IMR-90 (cell line): ENCODE measurements around the gene INHBC. TPM values are rescaled to one million over a fixed set of nuclear protein-coding genes. Genes with fewer than 3 reads are reported as not detected.

ENCODE experiments used
- ATAC-seq: fragments of 200-7000 bp; cut with Tn5 transposase; 2 replicates; pipeline ENCODE4 v1.9.1; 2020; ENCODE audit warnings: low read depth, mild to moderate bottlenecking, moderate library complexity
- BruUV-seq: library from RNA; stranded (reverse); fragments of 400-500 nt; replicated peaks from 2 replicates; lab custom pipeline; 2021; lab: Mats Ljungman, UMichigan
- CTCF ChIA-PET: fragments of 300-600 bp; formaldehyde crosslinking; extraction: SDS; loops from one replicate; lab custom pipeline; 2021; ENCODE audit warnings: antibody characterized with exemption; lab: Yijun Ruan, JAX
- POLR2A ChIA-PET: fragments of 300-600 bp; sonication (Branson Sonifier 250); formaldehyde crosslinking; loops from one replicate; lab custom pipeline; 2022; ENCODE audit warnings: antibody characterized with exemption; ENCODE audit not compliant: unreplicated experiment; lab: Charles Lee
- DNase-seq: peaks from one replicate; pipeline ENCODE4 v3.0.0; 2013
- H2AFZ ChIP-seq: replicated peaks from 2 replicates; pipeline ENCODE3; 2013; ENCODE audit warnings: low read length, mild to moderate bottlenecking; ENCODE audit not compliant: poor library complexity
- H2AK5ac ChIP-seq: 2 replicates; pipeline ENCODE4 v1.6.1; 2013; ENCODE audit warnings: low read depth, low read length, inconsistent platforms
- H2AK9ac ChIP-seq: replicated peaks from 2 replicates; pipeline ENCODE3; 2013; ENCODE audit warnings: mild to moderate bottlenecking, low read depth, low read length, moderate library complexity; ENCODE audit not compliant: poor library complexity
- H2BK120ac ChIP-seq: 2 replicates; pipeline ENCODE4 v1.6.1; 2013; ENCODE audit warnings: low read depth, low read length, inconsistent platforms
- H2BK15ac ChIP-seq: 3 replicates; pipeline ENCODE4 v1.6.1; 2013; ENCODE audit warnings: low read depth, low read length, inconsistent platforms
- H2BK20ac ChIP-seq: 2 replicates; pipeline ENCODE4 v1.6.1; 2013; ENCODE audit warnings: low read depth, mild to moderate bottlenecking, inconsistent platforms, low read length, moderate library complexity
- H2BK5ac ChIP-seq: 2 replicates; pipeline ENCODE4 v1.6.1; 2013; ENCODE audit warnings: mild to moderate bottlenecking, low read depth, low read length, inconsistent platforms; ENCODE audit not compliant: poor library complexity, severe bottlenecking
- H3K14ac ChIP-seq: replicated peaks from 2 replicates; pipeline ENCODE4 v1.6.1; 2013; ENCODE audit warnings: low read depth, low read length, inconsistent platforms
- H3K18ac ChIP-seq: 2 replicates; pipeline ENCODE4 v1.6.1; 2013; ENCODE audit warnings: low read depth, low read length, control low read depth
- H3K23ac ChIP-seq: 2 replicates; pipeline ENCODE4 v1.6.1; 2013; ENCODE audit warnings: low read depth, low read length, inconsistent platforms
- H3K27ac ChIP-seq: 2 replicates; pipeline ENCODE4 v1.5.1; 2013; ENCODE audit warnings: mild to moderate bottlenecking, control low read depth, low read length; ENCODE audit not compliant: insufficient read depth
- H3K27me3 ChIP-seq: 2 replicates; pipeline ENCODE4 v1.6.1; 2013; ENCODE audit warnings: low read length; ENCODE audit not compliant: control insufficient read depth, insufficient read depth
- H3K36me3 ChIP-seq: 2 replicates; pipeline ENCODE4 v1.6.1; 2013; ENCODE audit warnings: low read length, mixed read lengths; ENCODE audit not compliant: control insufficient read depth, insufficient read depth
- H3K4ac ChIP-seq: 2 replicates; pipeline ENCODE4 v1.6.1; 2013; ENCODE audit warnings: low read depth, low read length, inconsistent platforms
- H3K4me1 ChIP-seq: 2 replicates; pipeline ENCODE4 v1.6.1; 2013; ENCODE audit warnings: low read length, mixed read lengths; ENCODE audit not compliant: control insufficient read depth, insufficient read depth
- H3K4me2 ChIP-seq: 2 replicates; pipeline ENCODE4 v1.6.1; 2013; ENCODE audit warnings: low read depth, mild to moderate bottlenecking, control low read depth, low read length, moderate library complexity
- H3K4me3 ChIP-seq: 2 replicates; pipeline ENCODE4 v1.5.1; 2013; ENCODE audit warnings: low read depth, mild to moderate bottlenecking, control low read depth, low read length, moderate library complexity; ENCODE audit not compliant: insufficient read depth
- H3K56ac ChIP-seq: 2 replicates; pipeline ENCODE4 v1.6.1; 2013; ENCODE audit warnings: low read length, inconsistent platforms; ENCODE audit not compliant: insufficient read depth; ENCODE audit errors: extremely low read depth
- H3K79me1 ChIP-seq, 2 experiments: 2 replicates each; pipeline ENCODE4 v1.6.1; 2013; ENCODE audit warnings: low read length in 2 of 2, inconsistent platforms in 1 of 2, low read depth in 1 of 2
- H3K9ac ChIP-seq: 2 replicates; pipeline ENCODE4 v1.6.1; 2013; ENCODE audit warnings: low read depth, low read length, control low read depth
- H3K9me1 ChIP-seq: 2 replicates; pipeline ENCODE4 v1.6.1; 2013; ENCODE audit warnings: low read length, inconsistent platforms; ENCODE audit not compliant: insufficient read depth
- H3K9me3 ChIP-seq: 2 replicates; pipeline ENCODE4 v1.6.1; 2013; ENCODE audit warnings: low read length; ENCODE audit not compliant: control insufficient read depth, insufficient read depth
- H4K20me1 ChIP-seq: 2 replicates; pipeline ENCODE4 v1.6.1; 2013; ENCODE audit warnings: low read length, inconsistent platforms; ENCODE audit not compliant: insufficient read depth
- H4K5ac ChIP-seq: 2 replicates; pipeline ENCODE4 v1.6.1; 2013; ENCODE audit warnings: mild to moderate bottlenecking, low read depth, low read length, control low read depth
- H4K8ac ChIP-seq, 2 experiments: 2 replicates each; pipeline ENCODE4 v1.6.1; 2013; ENCODE audit warnings: low read depth in 2 of 2, low read length in 2 of 2, control low read depth in 1 of 2, inconsistent platforms in 1 of 2
- H4K91ac ChIP-seq: 2 replicates; pipeline ENCODE4 v1.6.1; 2013; ENCODE audit warnings: low read depth, low read length, inconsistent platforms; ENCODE audit not compliant: insufficient read depth
- BHLHE40 ChIP-seq: fragments of 150-350 bp; IDR thresholded peaks from 2 replicates; pipeline ENCODE4 v1.6.1; 2016; ENCODE audit warnings: mild to moderate bottlenecking, low read depth, low read length
- CHD1 ChIP-seq: IDR thresholded peaks from 2 replicates; pipeline ENCODE4 v1.6.1; 2012; ENCODE audit warnings: low read depth, low read length, improper control_type of control experiment
- MAFK ChIP-seq: IDR thresholded peaks from 2 replicates; pipeline ENCODE4 v1.6.1; 2012; ENCODE audit warnings: low read depth, low read length, improper control_type of control experiment
- MAZ ChIP-seq: IDR thresholded peaks from 2 replicates; pipeline ENCODE4 v1.6.1; 2012; ENCODE audit warnings: low read depth, mild to moderate bottlenecking, low read length, improper control_type of control experiment, moderate library complexity, borderline replicate concordance
- MXI1 ChIP-seq: IDR thresholded peaks from 2 replicates; pipeline ENCODE4 v1.6.1; 2012; ENCODE audit warnings: low read depth, mild to moderate bottlenecking, low read length, moderate library complexity, borderline replicate concordance
- POLR2A ChIP-seq: IDR thresholded peaks from 2 replicates; pipeline ENCODE4 v1.6.1; 2012; ENCODE audit warnings: mild to moderate bottlenecking, low read depth, low read length
- RAD21 ChIP-seq: IDR thresholded peaks from 2 replicates; pipeline ENCODE4 v1.6.1; 2012; ENCODE audit warnings: low read length, improper control_type of control experiment
- RCOR1 ChIP-seq: IDR thresholded peaks from 2 replicates; pipeline ENCODE4 v1.6.1; 2012; ENCODE audit warnings: mild to moderate bottlenecking, low read length, improper control_type of control experiment; ENCODE audit not compliant: insufficient replicate concordance
- RFX5 ChIP-seq: IDR thresholded peaks from 2 replicates; pipeline ENCODE4 v1.8.0; 2012; ENCODE audit warnings: low read depth, mild to moderate bottlenecking, low read length, moderate library complexity
- SMC3 ChIP-seq: fragments of 150-350 bp; IDR thresholded peaks from 2 replicates; pipeline ENCODE4 v1.6.1; 2016; ENCODE audit warnings: low read depth, mild to moderate bottlenecking, antibody characterized with exemption, low read length, moderate library complexity
- WGBS, 2 experiments: methylation state at CpG; one replicate each; pipeline versions ENCODE4 v1.1.5 to v1.1.7; 2013; ENCODE audit warnings: missing lambda C conversion rate in 2 of 2; ENCODE audit not compliant: insufficient read length in 1 of 2; ENCODE audit errors: extremely low coverage in 2 of 2; 5-methylcytosine and 5-hydroxymethylcytosine counted together
- dilution Hi-C: fragments of 300-500 bp; cut with HindIII; formaldehyde crosslinking; loops from one replicate; pipeline ENCODE4 v1.14.3; 2018; ENCODE audit warnings: low sequenced_read_pairs; ENCODE audit not compliant: unreplicated experiment
- in situ Hi-C: fragments of 300-500 bp; cut with MboI; formaldehyde crosslinking; loops from 3 replicates; pipeline ENCODE4 v1.14.3; 2019; ENCODE audit warnings: low sequenced_read_pairs, inconsistent platforms, mixed read lengths
- intact Hi-C: fragments of 100-400 bp; cut with micrococcal nuclease; formaldehyde crosslinking; loops from 2 replicates; pipeline ENCODE4 v1.10.0; 2022
- polyA plus RNA-seq, 3 experiments: library from polyadenylated mRNA; depleted of rRNA; stranded (reverse); fragments of >200 nt; gene quantifications; 2 replicates each; pipeline ENCODE4 v1.2.3, GENCODE V29; 2012; ENCODE audit warnings: low replicate concordance in 1 of 3
- total RNA-seq: library from RNA; depleted of rRNA; stranded (reverse); fragments of >200 nt; gene quantifications from 2 replicates; pipeline ENCODE4 v1.2.3, GENCODE V29; 2012
- TF ChIP-seq, protein P1 (sequence below): fragments of 150-350 bp; IDR thresholded peaks from 2 replicates; pipeline ENCODE4 v1.6.1; 2016; ENCODE audit warnings: low read depth, mild to moderate bottlenecking, low read length, moderate library complexity, borderline replicate concordance
- TF ChIP-seq, protein P2 (sequence below): conservative IDR thresholded peaks from 2 replicates; pipeline ENCODE4 v1.5.1; 2012; ENCODE audit warnings: mild to moderate bottlenecking, low read depth, low read length, improper control_type of control experiment
- TF ChIP-seq, protein P3 (sequence below): fragments of 150-350 bp; IDR thresholded peaks from 2 replicates; pipeline ENCODE4 v1.6.1; 2017; ENCODE audit warnings: mild to moderate bottlenecking, antibody characterized with exemption, low read length, low read depth

INHBC gene
- total and polyA plus RNA-seq, 2 of the 4 experiments (the other 2 are of a cell fraction), result 0.09 TPM; not detected in 1

DNA sequence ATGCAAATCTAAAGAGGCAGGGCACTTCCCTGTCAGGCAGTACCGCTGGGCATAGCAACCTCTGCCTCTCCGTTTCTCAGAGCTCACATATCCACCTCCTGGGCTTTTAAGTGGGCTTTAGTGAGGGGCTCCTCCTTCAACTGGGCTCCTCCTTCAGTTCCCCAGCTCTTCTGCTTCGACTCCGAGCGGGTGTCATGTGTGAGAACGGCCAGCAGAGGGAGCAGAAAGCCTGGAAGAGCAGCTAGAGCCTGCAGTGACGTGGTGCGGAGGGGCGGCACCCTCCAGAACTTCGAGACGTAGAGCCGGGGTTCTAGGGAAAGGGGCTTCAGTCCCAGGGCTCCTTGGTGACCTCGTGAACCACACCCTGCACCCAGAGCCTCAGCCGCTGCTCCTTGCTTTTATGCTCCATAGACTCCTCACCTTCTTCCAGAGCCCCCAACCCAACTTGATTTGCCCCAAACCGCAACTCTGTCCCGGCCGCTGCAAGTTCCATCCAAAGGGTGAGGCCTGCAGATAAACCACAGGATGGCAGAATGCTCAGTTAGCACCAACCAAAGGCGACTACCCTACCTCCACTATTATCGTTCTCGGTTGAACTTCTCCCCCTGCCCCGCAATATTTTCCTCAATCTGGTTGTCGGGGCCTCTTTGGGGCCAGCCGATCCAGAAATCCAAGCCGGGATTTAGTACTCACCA, 24.6 kb downstream of the INHBC start:
- Histone ChIP-seq H2BK20ac (peak overlapping the region; percentile 77; the same call in 1 of the 2 replicates), H4K91ac (peak overlapping the region; percentile 92), H3K27ac (peak overlapping the region; percentile 53), H3K4ac (peak overlapping the region; percentile 95), H4K20me1 (no peaks in the 10 kb centered on the region), H3K23ac (peak overlapping the region; percentile 95; the same call in 1 of the 2 replicates), H2BK15ac (peak overlapping the region; percentile 97; the same call in 2 of the 3 replicates), H4K8ac (peak overlapping the region; percentile 93 to 97), H3K4me3 (peak overlapping the region; percentile 58), H3K18ac (peak overlapping the region; percentile 37; the same call in 1 of the 2 replicates), H2AK5ac (peak overlapping the region; percentile 85), H2AFZ (peak overlapping the region; percentile 98), H3K9ac (peak overlapping the region; percentile 56), H3K79me1 (peaks cover 0 to 6% of the 10 kb centered on the region in 2 experiments; a peak in 1 of 4 replicates), H2AK9ac (peak overlapping the region; percentile 97), H3K56ac (peak overlapping the region; percentile 70), H3K4me1 (peaks cover 25% of the 10 kb centered on the region), H2BK5ac (peak overlapping the region; percentile 58), H3K9me1 (peaks cover 15% of the 10 kb centered on the region), H3K14ac (peak overlapping the region; percentile 96), H3K9me3 (no peaks in the 10 kb centered on the region), H4K5ac (no peak overlapping the region), H2BK120ac (peak overlapping the region; percentile 88), H3K36me3 (no peaks in the 10 kb centered on the region), H3K4me2 (peak overlapping the region; percentile 82), H3K27me3 (no peaks in the 10 kb centered on the region)
- BruUV-seq, result no TSS peak
- ChIA-PET CTCF (interaction anchor here (0.5 to 1.6 kb wide), 15 partner anchors 9 to 471 kb away, joined by 3 to 10 read pairs (median 3); no protein-coding TSS in a partner anchor), POLR2A (interaction anchor here (0.6 to 0.7 kb wide), 2 partner anchors 12 to 29 kb away, joined by 3 read pairs; no protein-coding TSS in a partner anchor)
- peak; percentile 96 for DNase-seq
- intact Hi-C loops, result loop anchor here (1.0 to 5.0 kb wide), 2 partner anchors 24 to 233 kb away; partner anchors contain the start of gene OS9
- dilution Hi-C loops, result no loop called here
- WGBS, 2 experiments, result 0% methylated on average over 12 of the region's 24 CpGs; no CpG with 5 or more reads in 1 of the 2 experiments
- peak; percentile 67 for ATAC-seq
- in situ Hi-C loops, result no loop called here
- TF ChIP-seq BHLHE40 (no peak), SMC3 (peak; percentile 68), RFX5 (no peak), POLR2A (peak; percentile 62; the same call in 1 of the 2 replicates), CHD1 (peak; percentile 77; the same call in 1 of the 2 replicates), RCOR1 (no peak), MAFK (no peak), MXI1 (no peak; the same call in 1 of the 2 replicates), RAD21 (peak; percentile 78), MAZ (peak; percentile 71; the same call in 1 of the 2 replicates)
- TF ChIP-seq, protein P1, sequence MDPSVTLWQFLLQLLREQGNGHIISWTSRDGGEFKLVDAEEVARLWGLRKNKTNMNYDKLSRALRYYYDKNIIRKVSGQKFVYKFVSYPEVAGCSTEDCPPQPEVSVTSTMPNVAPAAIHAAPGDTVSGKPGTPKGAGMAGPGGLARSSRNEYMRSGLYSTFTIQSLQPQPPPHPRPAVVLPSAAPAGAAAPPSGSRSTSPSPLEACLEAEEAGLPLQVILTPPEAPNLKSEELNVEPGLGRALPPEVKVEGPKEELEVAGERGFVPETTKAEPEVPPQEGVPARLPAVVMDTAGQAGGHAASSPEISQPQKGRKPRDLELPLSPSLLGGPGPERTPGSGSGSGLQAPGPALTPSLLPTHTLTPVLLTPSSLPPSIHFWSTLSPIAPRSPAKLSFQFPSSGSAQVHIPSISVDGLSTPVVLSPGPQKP, result no peak
- TF ChIP-seq, protein P2, sequence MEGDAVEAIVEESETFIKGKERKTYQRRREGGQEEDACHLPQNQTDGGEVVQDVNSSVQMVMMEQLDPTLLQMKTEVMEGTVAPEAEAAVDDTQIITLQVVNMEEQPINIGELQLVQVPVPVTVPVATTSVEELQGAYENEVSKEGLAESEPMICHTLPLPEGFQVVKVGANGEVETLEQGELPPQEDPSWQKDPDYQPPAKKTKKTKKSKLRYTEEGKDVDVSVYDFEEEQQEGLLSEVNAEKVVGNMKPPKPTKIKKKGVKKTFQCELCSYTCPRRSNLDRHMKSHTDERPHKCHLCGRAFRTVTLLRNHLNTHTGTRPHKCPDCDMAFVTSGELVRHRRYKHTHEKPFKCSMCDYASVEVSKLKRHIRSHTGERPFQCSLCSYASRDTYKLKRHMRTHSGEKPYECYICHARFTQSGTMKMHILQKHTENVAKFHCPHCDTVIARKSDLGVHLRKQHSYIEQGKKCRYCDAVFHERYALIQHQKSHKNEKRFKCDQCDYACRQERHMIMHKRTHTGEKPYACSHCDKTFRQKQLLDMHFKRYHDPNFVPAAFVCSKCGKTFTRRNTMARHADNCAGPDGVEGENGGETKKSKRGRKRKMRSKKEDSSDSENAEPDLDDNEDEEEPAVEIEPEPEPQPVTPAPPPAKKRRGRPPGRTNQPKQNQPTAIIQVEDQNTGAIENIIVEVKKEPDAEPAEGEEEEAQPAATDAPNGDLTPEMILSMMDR, result peak; percentile 88
- TF ChIP-seq, protein P3, sequence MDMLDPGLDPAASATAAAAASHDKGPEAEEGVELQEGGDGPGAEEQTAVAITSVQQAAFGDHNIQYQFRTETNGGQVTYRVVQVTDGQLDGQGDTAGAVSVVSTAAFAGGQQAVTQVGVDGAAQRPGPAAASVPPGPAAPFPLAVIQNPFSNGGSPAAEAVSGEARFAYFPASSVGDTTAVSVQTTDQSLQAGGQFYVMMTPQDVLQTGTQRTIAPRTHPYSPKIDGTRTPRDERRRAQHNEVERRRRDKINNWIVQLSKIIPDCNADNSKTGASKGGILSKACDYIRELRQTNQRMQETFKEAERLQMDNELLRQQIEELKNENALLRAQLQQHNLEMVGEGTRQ, result no peak
